ENCODE measurements around the gene MAPK1.
"Not testable (repeated sequence)": the region's sequence is repeated elsewhere in the genome, so short reads cannot be mapped to it uniquely, and the experiment has no call there.

The MAPK1 gene

DNA sequence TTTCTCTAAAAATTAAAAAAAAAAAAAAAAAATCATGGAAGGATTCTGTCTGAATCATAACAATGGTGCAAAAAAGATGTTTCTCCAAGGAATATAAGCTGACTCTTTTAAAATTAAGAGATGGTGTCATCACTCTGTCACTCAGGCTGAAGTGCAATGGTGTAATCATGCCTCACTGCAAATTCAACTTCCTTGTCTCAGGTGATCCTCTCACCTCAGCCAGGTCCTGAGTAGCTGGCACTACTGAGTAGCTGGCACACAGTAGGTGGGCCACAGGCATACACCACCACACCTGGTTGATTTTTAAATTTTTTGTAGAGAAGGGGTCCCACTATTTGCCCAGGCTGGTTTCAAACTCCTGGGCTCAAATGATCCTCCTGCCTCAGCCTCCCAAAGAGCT is 77.1 kb downstream of the MAPK1 start:
- DNase-seq, result no peak

DNA sequence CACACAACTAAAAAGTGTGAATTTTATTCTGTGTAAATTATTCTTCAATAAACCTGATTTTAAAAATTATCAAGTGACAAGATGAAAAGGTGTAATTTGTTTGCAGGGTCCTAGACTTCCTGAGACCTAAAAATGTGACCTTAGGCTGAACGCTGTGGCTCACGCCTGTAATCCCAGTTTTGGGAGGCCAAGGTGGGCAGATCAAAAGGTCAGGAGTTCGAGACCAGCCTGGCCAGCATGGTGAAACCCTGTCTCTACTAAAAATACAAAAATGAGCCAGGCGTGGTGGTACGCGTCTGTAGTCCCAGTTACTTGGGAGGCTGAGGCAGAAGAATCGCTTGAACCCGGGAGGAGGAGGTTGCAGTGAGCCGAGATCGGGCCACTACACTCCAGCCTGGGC is 79.9 kb downstream of the MAPK1 start:
- not testable (repeated sequence) for DNase-seq

DNA sequence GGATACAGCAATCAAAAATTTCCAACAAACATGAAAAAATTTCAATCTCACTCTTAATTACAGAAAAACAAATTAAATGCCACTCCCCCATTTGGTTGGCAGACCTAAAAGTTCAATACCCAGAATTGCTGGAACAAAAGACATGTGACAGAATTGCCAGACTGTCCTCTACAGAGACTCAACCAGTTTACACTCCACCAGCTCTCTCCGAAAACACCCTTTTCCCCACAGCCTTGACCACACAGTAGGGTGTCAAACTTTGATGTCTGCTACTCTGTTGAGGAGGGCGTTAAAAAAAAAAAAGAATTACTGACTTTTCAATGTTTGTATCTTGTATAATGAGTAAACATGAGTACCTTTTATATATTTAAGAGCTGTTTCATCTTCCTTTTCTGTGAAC is 87.2 kb downstream of the MAPK1 start:
- DNase-seq, result no peak

DNA sequence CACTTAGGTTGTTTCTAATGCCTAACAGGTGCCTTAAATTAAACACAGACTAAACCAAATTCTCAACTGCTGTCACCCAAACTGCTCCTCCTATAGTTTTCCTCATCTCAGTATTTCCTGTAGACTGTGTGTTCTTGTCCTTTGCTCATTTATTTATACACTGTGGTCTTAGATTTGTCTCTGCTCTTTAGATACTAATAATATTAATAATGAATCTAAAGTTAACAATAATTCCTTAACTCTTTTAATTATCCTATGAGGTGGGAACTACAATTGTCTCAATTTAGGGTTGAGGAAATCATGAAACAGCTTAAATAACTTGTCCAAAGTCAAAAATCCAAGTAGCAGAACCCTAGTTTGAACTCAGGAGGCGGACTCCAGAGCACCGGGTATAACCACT is 88.0 kb downstream of the MAPK1 start:
- no peak for DNase-seq

DNA sequence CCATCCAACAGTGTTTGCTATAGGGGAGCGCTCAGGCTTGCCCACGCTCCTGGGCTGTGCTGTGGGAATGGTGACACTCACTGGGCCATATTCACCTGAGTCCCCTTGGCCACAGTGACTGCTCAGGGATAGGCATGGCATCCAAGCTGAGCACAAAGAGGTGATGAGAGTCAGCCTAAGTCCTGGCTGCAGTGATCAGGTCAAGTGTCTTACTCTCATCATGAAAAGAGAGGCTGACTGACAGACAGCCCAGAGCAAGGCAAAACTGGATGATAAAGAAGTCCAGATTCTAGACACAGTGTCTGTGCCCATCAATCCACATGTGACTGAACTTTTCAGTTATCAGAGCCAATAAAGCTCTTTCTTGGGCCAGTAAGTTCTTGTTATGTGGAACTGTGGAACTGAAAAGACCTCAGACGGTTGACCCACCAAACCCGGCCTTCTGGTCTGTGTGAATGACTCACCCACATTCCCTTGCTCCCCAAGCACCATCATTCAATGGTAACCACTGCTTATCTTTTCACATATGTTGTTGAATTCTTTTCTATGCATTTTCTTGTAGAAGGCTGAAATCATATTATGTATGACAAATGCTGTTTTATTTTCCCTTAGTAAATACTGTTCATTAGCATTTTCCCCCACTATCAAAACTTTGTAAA is 88.6 kb downstream of the MAPK1 start:
- DNase-seq, result no peak

DNA sequence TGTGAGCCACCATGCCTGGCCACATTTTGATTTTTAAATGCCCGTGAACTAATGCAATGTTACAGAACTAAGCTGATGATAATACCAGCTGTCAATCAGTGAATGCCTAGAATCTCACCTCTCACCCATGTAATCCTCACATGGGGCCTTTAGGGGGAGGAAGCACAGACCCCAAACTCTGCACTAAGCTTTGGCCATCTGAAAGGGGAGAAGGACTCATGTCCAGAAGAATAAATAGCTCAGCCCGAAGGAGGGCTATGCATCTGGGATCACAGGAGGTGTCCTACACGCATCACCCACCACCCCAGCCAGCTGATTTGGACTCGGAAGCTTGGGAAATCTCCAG is 95.8 kb downstream of the MAPK1 start:
- DNase-seq, result no peak

DNA sequence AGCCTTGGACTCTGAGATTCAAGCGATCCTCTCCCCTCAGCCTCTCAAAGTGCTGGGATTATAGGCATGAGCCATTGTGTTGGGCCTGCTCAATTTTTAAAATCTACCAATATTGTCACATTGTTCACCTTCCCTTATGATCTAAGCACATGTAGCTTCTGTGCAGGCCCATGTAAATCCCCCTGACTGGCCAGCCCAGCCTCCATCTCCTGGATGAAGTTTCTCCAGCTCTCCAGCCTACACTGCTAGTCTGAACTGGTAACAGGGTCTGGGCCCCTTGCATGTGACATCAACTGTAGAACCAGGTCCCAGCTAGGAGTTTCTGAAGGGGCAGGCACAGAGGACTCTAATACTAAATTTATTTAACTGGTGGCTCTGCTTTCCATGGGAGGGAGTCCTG is 99.0 kb downstream of the MAPK1 start:
- DNase-seq, result no peak

DNA sequence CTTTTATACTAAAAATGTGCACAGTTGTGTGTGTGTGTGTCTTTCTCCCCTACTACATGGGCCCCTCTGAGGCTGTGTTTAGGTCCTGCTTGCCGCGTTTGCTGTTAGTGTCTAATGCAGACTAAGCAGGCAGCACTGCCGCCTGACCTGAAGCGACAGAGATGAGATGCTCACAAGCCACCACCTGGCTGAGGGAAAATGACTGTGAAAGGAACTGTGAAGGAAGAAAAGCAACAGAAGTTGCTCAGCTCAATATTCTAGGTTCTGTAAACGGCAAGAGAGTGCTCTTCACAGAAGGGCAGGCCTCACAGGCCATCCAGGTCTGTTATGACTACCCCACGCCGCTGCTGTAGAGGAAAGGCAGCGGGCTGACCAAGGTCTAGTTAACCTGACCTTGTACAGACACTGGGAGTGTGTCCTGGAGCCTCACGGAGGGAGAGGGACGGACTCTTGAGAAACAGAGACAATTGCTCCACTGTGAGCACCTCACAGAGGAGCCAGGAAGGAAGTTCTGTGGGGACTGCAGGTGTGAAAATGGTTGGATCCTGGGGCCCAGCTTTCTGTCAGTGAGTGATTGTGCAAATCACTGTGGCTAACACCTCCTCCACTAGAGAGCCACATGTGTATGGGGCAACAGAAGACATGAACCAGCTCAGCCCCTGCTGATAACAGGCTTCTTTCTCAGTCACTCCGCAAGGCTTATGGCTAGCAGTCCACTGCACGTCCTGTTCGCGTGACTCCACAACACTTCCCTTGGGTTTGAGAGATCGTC is 100.6 kb downstream of the MAPK1 start:
- peak; percentile 50 to 65 for DNase-seq

DNA sequence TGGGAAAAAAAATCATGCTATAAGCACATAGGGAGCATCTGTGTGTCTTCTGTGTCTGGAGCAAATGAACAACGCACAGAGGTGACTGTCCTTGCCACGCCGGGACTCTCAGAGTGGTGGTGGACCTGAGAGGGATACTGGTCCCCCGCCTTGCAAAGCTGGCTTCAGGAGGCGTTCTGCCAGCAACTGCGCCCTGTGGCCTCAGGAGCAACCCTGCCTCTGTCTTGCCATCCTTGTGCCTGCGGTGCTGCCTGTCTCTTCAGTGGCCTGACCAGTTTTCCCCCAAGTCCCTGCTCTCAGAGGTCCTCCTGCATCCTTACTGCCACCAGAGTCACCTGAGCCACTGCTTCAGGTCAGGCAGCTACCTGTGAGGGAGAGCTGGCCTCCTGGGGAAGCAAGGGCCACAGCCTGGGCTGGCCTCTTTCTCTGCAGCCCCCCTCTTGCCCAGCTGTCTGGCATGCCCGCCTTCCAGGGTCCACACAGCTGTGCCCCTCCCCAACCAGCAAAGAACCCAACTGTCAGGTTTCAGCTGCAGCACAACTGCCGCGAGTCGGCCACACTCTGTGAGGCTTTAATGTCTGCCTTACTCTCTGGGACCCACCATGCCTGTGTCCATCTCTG is 101.4 kb downstream of the MAPK1 start:
- no peak for DNase-seq

DNA sequence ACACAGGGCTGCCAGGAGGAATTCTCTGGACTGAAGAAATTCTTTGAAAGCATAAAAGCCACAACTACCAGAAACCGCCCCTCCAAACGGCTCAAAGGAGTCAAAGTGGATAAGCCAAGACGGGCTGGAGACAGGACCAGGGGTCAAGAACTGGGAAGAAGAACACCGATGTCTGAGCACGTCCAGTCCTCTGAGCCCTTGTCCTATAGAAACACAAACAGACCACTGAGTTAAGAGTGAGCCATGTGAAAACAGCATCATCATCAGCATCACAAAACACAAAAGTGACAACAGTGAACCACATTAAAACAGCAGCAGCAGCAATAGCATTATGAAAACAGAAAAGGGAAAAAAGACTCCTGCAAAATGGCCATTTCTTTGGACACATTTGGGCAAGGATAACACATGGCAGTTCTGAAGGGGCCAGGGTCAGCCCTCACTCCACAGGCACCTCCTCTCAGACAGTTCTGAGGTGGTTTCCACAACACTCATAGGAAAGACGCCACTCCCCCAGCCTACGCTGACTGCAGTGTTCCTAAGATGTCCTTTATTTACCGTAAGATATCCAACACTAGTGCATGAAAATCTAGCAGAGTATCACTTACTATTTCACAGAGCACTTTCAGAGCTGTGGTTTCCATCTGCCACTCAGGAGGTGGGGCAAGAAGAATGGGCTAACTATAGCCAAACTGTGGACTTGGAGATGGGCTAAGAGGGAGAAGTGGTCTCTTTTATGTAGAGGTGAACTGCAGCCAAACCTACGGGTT is 103.2 kb downstream of the MAPK1 start:
- DNase-seq, result peak; percentile 35 to 58

DNA sequence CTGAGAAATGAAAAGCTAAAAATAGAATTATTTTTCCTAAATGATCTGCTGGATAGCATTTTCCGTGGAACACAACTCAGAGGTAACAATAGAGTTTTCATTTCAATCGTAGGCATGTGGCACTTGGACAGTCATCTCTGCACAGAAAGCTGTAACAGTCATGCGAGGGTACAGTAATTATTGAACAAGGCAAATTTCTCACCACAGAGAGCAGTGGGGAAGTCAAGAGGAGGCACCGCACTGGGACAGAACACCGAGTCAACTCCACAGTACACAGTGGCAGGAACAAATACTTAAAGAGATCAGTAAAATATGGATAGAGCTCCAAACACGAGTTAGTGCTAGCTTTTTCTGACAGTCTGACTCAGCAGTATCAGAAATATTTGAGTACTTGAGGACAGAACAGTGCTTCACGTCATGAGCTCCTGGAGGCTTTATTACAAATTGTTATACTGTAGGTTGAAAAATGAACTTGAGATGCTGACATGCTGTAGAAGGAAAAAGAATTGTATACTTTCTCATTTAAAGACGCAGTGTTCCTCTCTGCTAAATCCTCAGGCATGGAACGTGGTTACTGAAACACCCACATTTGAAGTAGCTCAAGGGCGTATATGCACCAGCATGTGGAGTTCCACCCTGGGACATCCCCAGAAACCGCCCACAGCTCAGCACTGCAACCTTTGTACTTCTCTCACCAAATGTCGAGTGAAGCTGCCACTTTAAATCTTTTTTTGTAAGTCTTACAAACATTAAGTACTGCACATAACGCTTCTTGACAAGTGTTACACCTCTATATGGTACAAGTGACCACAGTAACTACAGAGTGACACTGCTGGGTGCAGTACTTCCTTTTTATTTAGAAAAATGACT is 104.5 kb downstream of the MAPK1 start:
- peak; percentile 51 to 64 for DNase-seq

DNA sequence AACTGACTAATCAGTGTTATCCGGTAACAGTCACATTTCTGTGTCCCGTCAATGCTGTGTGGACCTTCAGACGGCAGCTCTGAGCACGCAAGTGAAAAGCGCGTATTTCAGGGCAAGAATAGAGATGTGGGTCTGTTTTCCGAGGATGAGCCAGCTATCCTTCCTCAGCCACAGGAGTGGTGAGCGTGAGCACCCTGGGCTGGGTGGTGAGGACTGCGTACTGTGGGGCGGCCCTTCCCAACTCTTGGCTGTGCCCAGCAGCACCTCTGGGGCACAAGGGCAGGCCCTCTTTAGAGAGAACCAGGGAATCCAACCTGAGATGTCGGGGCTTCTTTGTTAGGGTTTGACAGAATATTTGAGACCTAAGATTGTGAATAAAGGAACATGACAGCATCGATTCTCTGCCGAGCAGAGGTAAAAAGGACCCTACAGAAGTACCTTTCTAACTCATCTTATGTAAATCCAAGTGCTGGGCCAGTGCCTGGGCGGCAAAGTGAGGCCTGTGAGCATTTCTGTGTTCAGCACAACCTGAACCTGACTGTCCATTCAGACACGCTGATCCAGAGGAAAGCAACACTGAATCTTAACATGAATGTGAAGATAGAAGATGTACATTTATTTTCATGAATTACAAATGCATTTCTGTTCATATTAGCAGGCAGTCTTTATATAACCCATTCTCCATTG is 105.3 kb downstream of the MAPK1 start:
- DNase-seq, result no peak

DNA sequence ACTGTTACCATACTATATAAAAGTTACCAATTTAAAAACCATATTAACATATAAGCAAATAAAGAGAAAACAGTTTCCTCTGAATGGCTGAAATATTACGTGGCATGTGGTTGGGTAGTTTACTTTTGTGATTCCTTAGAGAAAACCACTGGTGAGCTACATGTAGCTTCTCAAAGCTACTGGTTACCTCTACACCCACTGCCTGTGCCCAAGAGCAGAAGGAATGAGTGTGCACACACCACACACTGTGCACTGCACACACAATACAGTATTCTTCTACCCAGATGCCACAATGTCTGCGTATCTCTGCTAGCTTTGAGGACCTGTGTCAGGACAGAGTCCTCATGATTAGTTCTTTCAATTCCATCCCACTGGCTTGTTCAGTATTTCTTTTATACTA is 106.4 kb downstream of the MAPK1 start:
- DNase-seq, result peak; percentile 42 to 61

DNA sequence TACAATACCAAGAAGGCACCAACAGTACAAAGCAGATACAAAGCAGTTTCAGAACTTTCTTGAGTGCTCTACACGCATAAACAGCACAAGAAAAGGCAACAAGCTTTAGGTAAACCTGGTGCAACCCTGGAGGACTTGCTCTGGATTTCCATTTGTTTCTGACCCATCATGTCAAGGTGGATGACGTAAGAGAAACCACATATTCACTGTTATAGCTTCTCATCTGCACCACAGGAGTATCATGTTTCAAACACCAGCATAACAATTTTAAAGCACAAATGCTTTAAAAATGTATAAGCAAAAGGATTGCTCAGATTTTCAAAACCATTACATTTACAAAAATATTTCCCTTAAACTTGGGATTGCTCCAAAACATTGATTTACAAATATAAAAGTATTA is 106.8 kb downstream of the MAPK1 start:
- DNase-seq, result no peak

DNA sequence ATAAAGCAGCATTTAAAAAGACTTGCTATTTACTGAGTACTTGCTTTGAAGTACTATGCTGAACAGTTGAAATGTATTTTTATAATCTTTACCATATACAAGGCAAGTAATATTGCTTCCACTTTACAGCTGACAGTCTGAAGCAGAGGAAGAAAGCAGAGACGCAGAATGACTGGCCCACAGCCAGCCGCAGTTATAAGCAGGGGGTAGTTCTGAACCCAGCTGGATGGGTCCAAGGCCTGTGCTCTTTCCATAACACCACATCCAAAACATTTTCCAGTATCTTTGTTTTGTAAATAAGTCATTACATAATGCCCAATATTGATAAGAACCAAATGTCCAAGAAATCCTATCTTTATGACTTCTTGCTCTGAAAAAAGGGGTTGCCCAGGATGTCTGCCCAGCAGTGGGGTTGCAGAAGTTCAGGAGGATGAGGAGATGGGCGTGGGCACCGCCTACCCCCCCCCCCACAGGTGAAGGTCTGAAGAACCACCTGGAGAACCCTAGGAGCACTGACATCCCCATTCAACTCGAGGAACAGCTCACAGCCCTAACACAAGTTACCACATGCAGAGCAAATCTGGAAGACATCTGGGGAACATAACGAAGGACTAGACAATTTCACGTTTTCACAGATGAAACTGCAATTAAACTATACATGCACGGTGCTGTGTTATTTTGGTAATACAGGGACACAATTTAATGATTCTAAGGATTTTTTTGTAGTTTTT is 107.6 kb downstream of the MAPK1 start:
- DNase-seq, result no peak

DNA sequence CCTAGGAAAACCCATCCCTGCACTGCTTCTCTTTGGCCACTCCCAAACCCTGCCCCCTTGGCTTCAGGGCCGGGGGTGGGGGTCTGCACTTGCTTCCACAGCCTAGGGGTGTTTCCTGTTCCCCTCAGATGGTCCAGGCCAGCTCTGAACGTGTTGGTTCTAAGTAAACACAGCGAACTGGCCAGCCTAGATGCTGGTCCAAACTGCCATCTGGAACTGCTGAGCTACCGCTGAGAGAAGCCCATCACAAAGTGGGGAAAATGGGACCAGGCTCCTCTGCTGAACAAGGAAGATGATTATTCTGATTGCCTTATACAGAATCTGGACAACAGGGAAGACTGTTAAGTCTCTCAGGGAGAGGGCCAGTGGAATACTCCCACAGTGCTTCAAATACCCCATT is 108.4 kb downstream of the MAPK1 start:
- no peak for DNase-seq

DNA sequence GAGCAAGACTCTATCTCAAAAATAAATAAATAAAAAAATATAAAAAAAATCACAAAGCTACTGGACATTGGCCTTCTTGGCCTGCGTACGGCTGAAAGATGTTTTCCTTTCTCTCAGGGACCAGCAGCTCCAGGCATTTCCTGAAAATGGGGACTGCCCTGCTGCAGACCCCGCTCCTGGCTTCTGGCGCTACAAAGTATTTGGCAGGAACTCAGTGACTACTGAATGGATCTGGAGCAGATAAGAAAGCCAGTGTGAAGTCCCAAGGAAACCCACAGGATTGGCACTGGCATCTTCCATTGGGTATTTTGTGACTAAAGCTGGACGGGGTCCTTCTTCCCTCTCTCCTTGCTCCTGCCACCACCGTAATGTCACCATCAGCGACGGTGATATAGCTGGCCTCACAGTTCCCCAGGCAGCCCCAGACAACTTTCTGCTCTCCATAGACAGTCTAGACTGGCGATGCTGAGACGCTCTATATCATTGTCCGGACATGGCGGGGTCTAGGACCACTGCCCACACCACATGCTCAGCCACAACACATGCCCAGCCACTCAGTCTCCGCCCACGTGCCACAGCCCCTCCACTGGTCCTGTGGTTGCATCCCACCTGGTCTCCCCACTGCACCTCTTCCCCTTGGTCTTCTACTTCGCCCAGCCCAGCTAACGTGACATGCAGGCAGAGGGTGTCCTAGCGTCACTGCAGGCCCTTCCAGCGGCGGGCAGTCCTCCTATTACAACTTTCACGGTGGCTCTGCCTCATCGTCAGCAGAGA is 109.2 kb downstream of the MAPK1 start:
- no peak for DNase-seq

DNA sequence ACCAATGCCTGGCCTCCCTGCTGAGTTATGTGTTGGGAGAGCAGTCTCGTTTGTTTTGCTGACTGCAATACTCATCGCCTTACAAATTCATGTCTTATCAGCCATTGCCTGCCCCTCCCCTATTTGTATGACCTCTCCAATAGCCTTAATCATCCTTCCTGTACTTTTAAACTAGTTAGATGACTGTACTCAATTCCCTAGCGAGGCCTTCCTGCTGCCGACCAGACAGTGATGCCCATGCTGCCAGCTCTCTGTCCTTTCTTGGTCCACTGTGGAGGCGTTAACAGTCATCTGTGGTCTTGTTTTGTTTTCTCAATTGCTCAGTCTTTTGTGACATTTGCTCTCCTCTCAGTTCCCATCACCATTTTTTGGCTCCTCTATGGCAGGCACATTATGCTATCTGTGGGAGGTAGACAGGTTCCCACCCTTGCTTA is 111.6 kb downstream of the MAPK1 start:
- DNase-seq, result peak in 1 of 2 experiments; percentile 24

DNA sequence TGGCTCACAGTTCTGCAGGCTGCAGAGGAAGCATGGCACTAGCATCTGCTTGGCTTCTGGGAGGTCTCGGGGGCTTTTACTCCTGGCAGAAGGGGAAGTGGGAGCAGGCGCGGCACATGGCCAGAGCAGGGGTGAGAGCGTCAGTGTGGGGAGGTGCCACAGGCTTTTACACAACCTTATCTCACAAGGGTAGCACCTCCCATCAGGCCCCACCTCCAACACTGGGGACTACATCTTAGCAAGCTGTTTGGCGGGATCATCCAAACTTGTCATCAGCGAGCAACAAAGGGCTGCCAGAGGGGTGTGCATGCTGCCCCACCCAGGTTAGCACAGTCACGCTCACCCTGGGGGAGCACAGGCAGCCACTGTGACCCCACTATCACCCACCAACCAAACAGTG is 112.9 kb downstream of the MAPK1 start:
- no peak for DNase-seq

DNA sequence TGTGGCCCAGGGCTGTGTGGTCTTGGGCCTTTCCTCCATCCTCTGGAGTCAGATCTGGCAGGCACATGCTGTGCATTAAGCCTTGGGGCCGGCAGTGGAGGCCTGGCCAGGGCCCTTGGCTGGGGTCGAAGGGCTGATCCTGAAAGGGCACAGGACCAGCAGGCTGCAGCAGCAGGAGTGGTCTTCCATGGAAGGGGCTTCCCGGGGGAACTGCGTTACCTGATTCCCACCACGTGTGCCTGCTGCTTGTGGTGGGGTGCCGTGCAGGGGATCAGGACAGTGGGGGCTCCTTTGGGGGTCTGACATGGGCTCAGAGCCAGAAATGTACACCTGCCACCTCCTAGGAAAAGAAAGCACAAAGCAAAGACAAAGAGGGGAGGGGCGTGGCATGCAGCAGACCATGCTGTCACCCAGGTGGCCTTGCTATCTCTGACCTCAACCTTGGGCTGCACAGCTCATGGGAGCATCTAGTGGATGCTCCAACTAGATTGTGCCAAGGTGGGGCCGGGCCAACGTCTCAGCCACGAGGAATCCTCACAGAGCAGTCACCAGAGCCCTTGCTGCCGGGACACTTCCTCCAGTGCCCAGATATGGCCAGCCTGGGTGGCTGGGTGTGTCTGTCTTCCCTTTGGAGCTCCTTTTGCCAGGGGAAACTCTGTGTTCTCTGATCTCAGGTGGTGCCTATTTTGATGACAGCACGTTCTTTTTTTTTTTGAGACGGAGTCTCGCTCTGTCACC is 113.9 kb downstream of the MAPK1 start:
- no peak for DNase-seq

Measured in activated CD4-positive, alpha-beta T cell treated with anti-CD3 and anti-CD28 coated beads, Interleukin-2, amount 50 U/mL, for 48 hours (primary cell).